Type B pancreatic cell (in vitro differentiated cells): Measurements from ENCODE around the gene SESN1. TPM values are rescaled to one million over a fixed set of nuclear protein-coding genes. Genes with fewer than 3 reads are reported as not detected.

Source experiments
- DNase-seq: peaks from one replicate; pipeline ENCODE4 v3.0.0; 2021; ENCODE audit warnings: mixed read lengths; ENCODE audit not compliant: unreplicated experiment; ENCODE audit errors: extremely low spot score
- H3K27ac Mint-ChIP-seq: 2 replicates; pipeline ENCODE4 v1.8.0; 2021; ENCODE audit warnings: mild to moderate bottlenecking, mixed read lengths
- H3K27me3 Mint-ChIP-seq: 2 replicates; pipeline ENCODE4 v1.8.0; 2021; ENCODE audit warnings: mixed read lengths
- H3K36me3 Mint-ChIP-seq: 2 replicates; pipeline ENCODE4 v1.8.0; 2021; ENCODE audit warnings: mixed read lengths
- H3K4me1 Mint-ChIP-seq: one replicate; pipeline ENCODE4 v1.8.0; 2021; ENCODE audit warnings: mixed read lengths; ENCODE audit not compliant: unreplicated experiment
- H3K4me3 Mint-ChIP-seq: 2 replicates; pipeline ENCODE4 v1.8.0; 2021; ENCODE audit warnings: mild to moderate bottlenecking, mixed read lengths
- H3K9me3 Mint-ChIP-seq: 2 replicates; pipeline ENCODE4 v1.8.0; 2021; ENCODE audit warnings: mixed read lengths
- total RNA-seq: library from RNA; stranded (reverse); gene quantifications from 2 replicates; pipeline ENCODE4 v1.2.1, GENCODE V29; 2021; ENCODE audit warnings: low replicate concordance
- TF ChIP-seq, protein P1 (sequence below): fragments of 200-600 bp; sonication (generic); conservative IDR thresholded peaks from 2 replicates; pipeline ENCODE4 v1.5.0; 2021; ENCODE audit warnings: antibody characterized with exemption, mild to moderate bottlenecking

Gene SESN1
- total RNA-seq, 1 donor from 2014 or later: 33.3 TPM

DNA sequence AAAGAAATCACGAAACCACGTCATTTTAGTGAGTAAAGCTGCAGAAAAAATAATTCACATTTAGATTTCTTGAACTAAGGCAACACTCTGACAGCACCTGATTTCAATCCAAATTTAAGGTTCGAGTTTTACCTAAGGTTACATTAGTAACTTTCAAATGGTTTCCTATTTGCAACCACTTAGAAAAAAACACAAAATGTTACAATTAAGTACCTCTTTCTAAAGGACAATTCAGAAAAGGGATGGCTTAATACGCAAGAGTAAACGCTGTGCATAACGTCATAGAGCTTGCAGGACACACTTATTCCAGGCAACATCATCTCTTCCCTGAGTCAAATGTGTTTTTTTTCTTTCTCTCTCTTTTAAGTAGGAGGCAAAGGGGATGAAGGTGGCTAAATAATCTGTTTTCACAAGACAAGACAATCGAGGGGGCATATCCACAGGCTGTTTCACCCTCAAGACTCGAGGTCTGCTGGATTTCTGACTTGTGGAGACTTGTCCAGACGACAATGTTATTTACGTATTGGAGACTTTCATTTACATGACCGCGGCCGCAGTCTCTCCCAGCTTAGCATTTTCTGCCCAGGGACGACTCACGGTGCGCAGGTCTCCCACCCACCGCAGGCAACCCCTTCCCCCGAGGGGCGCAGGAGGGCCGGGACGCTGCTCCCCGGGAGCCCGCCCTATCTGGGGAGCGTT lies 86.0 kb downstream of the SESN1 start:
- Mint-ChIP-seq H3K27ac (peak overlapping the region; percentile 98), H3K36me3 (no peaks in the 10 kb centered on the region), H3K27me3 (no peaks in the 10 kb centered on the region), H3K4me3 (peak overlapping the region; percentile 98), H3K4me1 (peaks cover 27% of the 10 kb centered on the region), H3K9me3 (no peaks in the 10 kb centered on the region)
- TF ChIP-seq, protein P1, sequence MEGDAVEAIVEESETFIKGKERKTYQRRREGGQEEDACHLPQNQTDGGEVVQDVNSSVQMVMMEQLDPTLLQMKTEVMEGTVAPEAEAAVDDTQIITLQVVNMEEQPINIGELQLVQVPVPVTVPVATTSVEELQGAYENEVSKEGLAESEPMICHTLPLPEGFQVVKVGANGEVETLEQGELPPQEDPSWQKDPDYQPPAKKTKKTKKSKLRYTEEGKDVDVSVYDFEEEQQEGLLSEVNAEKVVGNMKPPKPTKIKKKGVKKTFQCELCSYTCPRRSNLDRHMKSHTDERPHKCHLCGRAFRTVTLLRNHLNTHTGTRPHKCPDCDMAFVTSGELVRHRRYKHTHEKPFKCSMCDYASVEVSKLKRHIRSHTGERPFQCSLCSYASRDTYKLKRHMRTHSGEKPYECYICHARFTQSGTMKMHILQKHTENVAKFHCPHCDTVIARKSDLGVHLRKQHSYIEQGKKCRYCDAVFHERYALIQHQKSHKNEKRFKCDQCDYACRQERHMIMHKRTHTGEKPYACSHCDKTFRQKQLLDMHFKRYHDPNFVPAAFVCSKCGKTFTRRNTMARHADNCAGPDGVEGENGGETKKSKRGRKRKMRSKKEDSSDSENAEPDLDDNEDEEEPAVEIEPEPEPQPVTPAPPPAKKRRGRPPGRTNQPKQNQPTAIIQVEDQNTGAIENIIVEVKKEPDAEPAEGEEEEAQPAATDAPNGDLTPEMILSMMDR: no peak
- no peak for DNase-seq

- Mint-ChIP-seq H3K4me3 (peak overlapping the region; percentile 98), H3K27ac (peak overlapping the region; percentile 98), H3K9me3 (no peaks in the 10 kb centered on the region), H3K27me3 (no peaks in the 10 kb centered on the region), H3K36me3 (no peaks in the 10 kb centered on the region), H3K4me1 (peaks cover 32% of the 10 kb centered on the region)
- DNase-seq: no peak
- TF ChIP-seq, protein P1: no peak
Observed at GRCh38 chr6:109008054-109008453, 86.6 kb downstream of the SESN1 start.

GRCh38 chr6:109007521-109007920 lies 87.1 kb downstream of the SESN1 start:
- Mint-ChIP-seq H3K4me3 (peak overlapping the region; percentile 98), H3K36me3 (no peaks in the 10 kb centered on the region)
- TF ChIP-seq, protein P1: no peak

DNA sequence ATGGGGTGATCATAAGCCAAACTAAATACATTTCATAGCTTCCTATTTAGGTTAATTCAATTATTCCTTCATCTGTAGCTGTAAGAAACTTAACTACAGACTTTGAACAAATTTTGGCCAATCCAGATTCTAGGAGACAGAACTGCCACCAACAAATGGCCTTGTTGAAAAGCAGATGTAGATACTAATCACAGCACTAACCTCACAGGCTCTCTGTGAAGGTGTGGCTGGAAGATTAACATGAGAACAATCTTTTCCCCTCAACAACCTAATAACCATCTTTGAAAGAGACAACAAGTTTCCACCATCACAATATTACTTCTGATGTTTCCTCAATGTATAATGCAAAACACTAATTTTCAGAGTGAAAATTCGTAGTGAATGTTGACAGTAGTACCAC lies 87.8 kb downstream of the SESN1 start:
- Mint-ChIP-seq H3K9me3 (no peaks in the 10 kb centered on the region), H3K36me3 (no peaks in the 10 kb centered on the region), H3K27me3 (no peaks in the 10 kb centered on the region), H3K4me3 (peak overlapping the region; percentile 98), H3K4me1 (peaks cover 41% of the 10 kb centered on the region), H3K27ac (peak overlapping the region; percentile 11)
- no peak for DNase-seq
- TF ChIP-seq, protein P1: no peak

More at GRCh38 chr6:109007521-109007920, 87.1 kb downstream of the SESN1 start:
- H3K4me1 Mint-ChIP-seq: peaks cover 34% of the 10 kb centered on the region
- no peak for DNase-seq
- H3K27ac Mint-ChIP-seq: peak overlapping the region; percentile 98
- no peaks in the 10 kb centered on the region for H3K27me3 Mint-ChIP-seq
- H3K9me3 Mint-ChIP-seq: no peaks in the 10 kb centered on the region

DNA sequence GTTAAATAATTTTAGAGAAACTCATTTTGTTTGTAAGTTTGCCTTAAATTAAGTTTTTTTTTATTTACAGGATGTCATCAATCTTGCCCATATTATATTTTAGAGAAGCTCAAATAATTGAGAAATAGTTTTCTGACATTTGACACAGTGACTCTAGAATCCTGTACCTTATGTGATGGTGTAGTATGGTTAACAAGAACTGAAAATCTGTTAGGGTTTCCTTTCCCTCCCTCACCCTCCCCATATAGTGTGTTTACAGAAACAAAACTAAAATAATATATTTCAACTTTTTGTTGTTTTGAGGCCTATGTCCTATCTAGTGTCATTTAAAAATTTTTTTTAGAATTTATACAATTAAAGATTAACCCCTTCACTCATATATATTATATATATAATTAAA lies 91.8 kb downstream of the SESN1 start:
- no peak for DNase-seq
- TF ChIP-seq, protein P1: no peak
- Mint-ChIP-seq H3K9me3 (no peaks in the 10 kb centered on the region), H3K4me3 (no peak overlapping the region), H3K27ac (no peak overlapping the region), H3K4me1 (peaks cover 35% of the 10 kb centered on the region), H3K36me3 (peaks cover 18% of the 10 kb centered on the region), H3K27me3 (no peaks in the 10 kb centered on the region)
